ENCODE measurements around the gene HES2. TPM values are rescaled to one million over a fixed set of nuclear protein-coding genes. Genes with fewer than 3 reads are reported as not detected.
A peak's percentile ranks its signal among the peaks of the same experiment; 100 is the strongest.

The HES2 gene
- total and polyA plus RNA-seq, 2 of the 4 experiments (the other 2 are of a cell fraction): not detected

- Histone ChIP-seq H3K4me2 (ENCODE audit: low read depth, low read length) (no peak overlapping the region), H2BK5ac (ENCODE audit: low read depth, low read length, poor library complexity, severe bottlenecking) (no peak overlapping the region), H4K20me1 (ENCODE audit: insufficient read depth, low read length) (no peaks in the 10 kb centered on the region; the same call in 1 of the 2 replicates), H3K14ac (replicated peaks; ENCODE audit: low read depth, low read length) (no peak overlapping the region), H3K18ac (ENCODE audit: low read depth, low read length) (no peak overlapping the region), H2BK15ac (ENCODE audit: low read depth, low read length) (no peak overlapping the region), H3K23ac (ENCODE audit: low read depth, low read length) (no peak overlapping the region), H3K27ac (ENCODE audit: insufficient read depth, low read length) (no peak overlapping the region), H2AFZ (replicated peaks; ENCODE audit: low read length, poor library complexity) (peak overlapping the region; percentile 49), H3K79me1 (ENCODE audit: low read depth in 1 of 2, low read length in 2 of 2) (no peaks in the 10 kb centered on the region), H3K36me3 (ENCODE audit: control insufficient read depth, insufficient read depth, low read length) (no peaks in the 10 kb centered on the region), H2AK9ac (replicated peaks; ENCODE audit: low read depth, low read length, poor library complexity) (no peak overlapping the region), H2AK5ac (ENCODE audit: low read depth, low read length) (no peak overlapping the region; the same call in 1 of the 2 replicates), H3K4ac (ENCODE audit: low read depth, low read length) (no peak overlapping the region), H2BK120ac (ENCODE audit: low read depth, low read length) (no peak overlapping the region), H3K27me3 (ENCODE audit: control insufficient read depth, insufficient read depth, low read length) (peaks cover 34% of the 10 kb centered on the region), H4K5ac (ENCODE audit: low read depth, low read length) (no peak overlapping the region), H3K4me1 (ENCODE audit: control insufficient read depth, insufficient read depth, low read length) (peaks cover 2% of the 10 kb centered on the region), H3K9ac (ENCODE audit: low read depth, low read length) (no peak overlapping the region), H3K56ac (ENCODE audit: extremely low read depth, insufficient read depth, low read length) (no peak overlapping the region), H2BK20ac (ENCODE audit: low read depth, low read length) (no peak overlapping the region), H3K4me3 (ENCODE audit: insufficient read depth, low read depth, low read length) (no peak overlapping the region), H3K9me1 (ENCODE audit: insufficient read depth, low read length) (peaks cover 3% of the 10 kb centered on the region; the same call in 1 of the 2 replicates), H3K9me3 (ENCODE audit: control insufficient read depth, insufficient read depth, low read length) (no peaks in the 10 kb centered on the region), H4K8ac (ENCODE audit: low read depth in 2 of 2, low read length in 2 of 2) (no peak overlapping the region), H4K91ac (ENCODE audit: insufficient read depth, low read depth, low read length) (no peak overlapping the region)
- no TSS peak for BruUV-seq (replicated peaks)
- TF ChIP-seq NFE2L2 (IDR thresholded peaks at IDR 0.05; ENCODE audit: low read depth, low read length) (no peak), ELK1 (IDR thresholded peaks at IDR 0.05; ENCODE audit: borderline replicate concordance, low read depth, low read length) (no peak), SMC3 (IDR thresholded peaks at IDR 0.05; ENCODE audit: low read depth, low read length) (no peak), FOS (IDR thresholded peaks at IDR 0.05; ENCODE audit: low read depth, low read length) (no peak), MXI1 (IDR thresholded peaks at IDR 0.05; ENCODE audit: borderline replicate concordance, low read depth, low read length) (no peak), RCOR1 (IDR thresholded peaks at IDR 0.05; ENCODE audit: insufficient replicate concordance, low read length) (no peak), POLR2A (IDR thresholded peaks at IDR 0.05; ENCODE audit: low read depth, low read length) (no peak), CHD1 (IDR thresholded peaks at IDR 0.05; ENCODE audit: low read depth, low read length) (no peak), MAZ (IDR thresholded peaks at IDR 0.05; ENCODE audit: borderline replicate concordance, low read depth, low read length) (no peak), RAD21 (IDR thresholded peaks at IDR 0.05; ENCODE audit: low read length) (no peak), MAFK (IDR thresholded peaks at IDR 0.05; ENCODE audit: low read depth, low read length) (no peak), BHLHE40 (IDR thresholded peaks at IDR 0.05; ENCODE audit: low read depth, low read length) (no peak)
- TF ChIP-seq, protein P1, sequence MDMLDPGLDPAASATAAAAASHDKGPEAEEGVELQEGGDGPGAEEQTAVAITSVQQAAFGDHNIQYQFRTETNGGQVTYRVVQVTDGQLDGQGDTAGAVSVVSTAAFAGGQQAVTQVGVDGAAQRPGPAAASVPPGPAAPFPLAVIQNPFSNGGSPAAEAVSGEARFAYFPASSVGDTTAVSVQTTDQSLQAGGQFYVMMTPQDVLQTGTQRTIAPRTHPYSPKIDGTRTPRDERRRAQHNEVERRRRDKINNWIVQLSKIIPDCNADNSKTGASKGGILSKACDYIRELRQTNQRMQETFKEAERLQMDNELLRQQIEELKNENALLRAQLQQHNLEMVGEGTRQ (IDR thresholded peaks at IDR 0.05; ENCODE audit: low read depth, low read length): no peak
- TF ChIP-seq, protein P2, sequence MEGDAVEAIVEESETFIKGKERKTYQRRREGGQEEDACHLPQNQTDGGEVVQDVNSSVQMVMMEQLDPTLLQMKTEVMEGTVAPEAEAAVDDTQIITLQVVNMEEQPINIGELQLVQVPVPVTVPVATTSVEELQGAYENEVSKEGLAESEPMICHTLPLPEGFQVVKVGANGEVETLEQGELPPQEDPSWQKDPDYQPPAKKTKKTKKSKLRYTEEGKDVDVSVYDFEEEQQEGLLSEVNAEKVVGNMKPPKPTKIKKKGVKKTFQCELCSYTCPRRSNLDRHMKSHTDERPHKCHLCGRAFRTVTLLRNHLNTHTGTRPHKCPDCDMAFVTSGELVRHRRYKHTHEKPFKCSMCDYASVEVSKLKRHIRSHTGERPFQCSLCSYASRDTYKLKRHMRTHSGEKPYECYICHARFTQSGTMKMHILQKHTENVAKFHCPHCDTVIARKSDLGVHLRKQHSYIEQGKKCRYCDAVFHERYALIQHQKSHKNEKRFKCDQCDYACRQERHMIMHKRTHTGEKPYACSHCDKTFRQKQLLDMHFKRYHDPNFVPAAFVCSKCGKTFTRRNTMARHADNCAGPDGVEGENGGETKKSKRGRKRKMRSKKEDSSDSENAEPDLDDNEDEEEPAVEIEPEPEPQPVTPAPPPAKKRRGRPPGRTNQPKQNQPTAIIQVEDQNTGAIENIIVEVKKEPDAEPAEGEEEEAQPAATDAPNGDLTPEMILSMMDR (conservative IDR thresholded peaks at IDR 0.05; ENCODE audit: low read depth, low read length): no peak
- intact Hi-C loops (cut with micrococcal nuclease) (loop anchor here (2.0 kb wide), 1 partner anchor 54 kb away; no protein-coding TSS in a partner anchor), dilution Hi-C loops (cut with HindIII; ENCODE audit: low sequenced_read_pairs, unreplicated experiment) (no loop called here), in situ Hi-C loops (cut with MboI; ENCODE audit: low sequenced_read_pairs) (no loop called here)
- WGBS, 2 experiments (ENCODE audit: extremely low coverage in 2 of 2, insufficient read length in 1 of 2): 100% methylated on average over 1 of the region's 6 CpGs; no CpG with 5 or more reads in 1 of the 2 experiments
- POLR2A ChIA-PET (ENCODE audit: unreplicated experiment): no interaction called here
- DNase-seq: no peak
- peak; percentile 36 for ATAC-seq (ENCODE audit: low read depth)
- CTCF ChIA-PET: interaction anchor here (1.1 kb wide), 1 partner anchor 8 kb away, joined by 3 read pairs; no protein-coding TSS in a partner anchor
Measured at GRCh38 chr1:6412896-6413295, 6.8 kb downstream of the HES2 start.
